Keratinocyte (primary cell): Measurements from ENCODE around the gene HCST. TPM values are rescaled to one million over a fixed set of nuclear protein-coding genes. Genes with fewer than 3 reads are reported as not detected.

Experiments
- DNase-seq: peaks from one replicate; pipeline ENCODE4 v3.0.0-alpha.2; 2011; ENCODE audit warnings: low read depth, missing footprints, low spot score
- FAIRE-seq: peaks from 2 replicates; lab custom pipeline; 2011; peaks lifted over from hg19 to GRCh38; lab: Jason Lieb, UNC
- H2AFZ ChIP-seq: 2 replicates; pipeline ENCODE4 v1.6.0; 2012; ENCODE audit warnings: low read length, control low read depth, inconsistent platforms; ENCODE audit not compliant: control insufficient read depth
- H3K27ac ChIP-seq: 2 replicates; pipeline ENCODE4 v1.5.1; 2011; ENCODE audit warnings: low read length; ENCODE audit not compliant: control insufficient read depth, insufficient read depth
- H3K27me3 ChIP-seq: 3 replicates; pipeline ENCODE4 v1.6.0; 2011; ENCODE audit warnings: low read length; ENCODE audit not compliant: control insufficient read depth, insufficient read depth; ENCODE audit errors: extremely low read depth
- H3K36me3 ChIP-seq, 2 experiments: 2 replicates in 1 of 2; 3 replicates in 1 of 2; pipeline ENCODE4 v1.5.1; 2011; ENCODE audit warnings: low read length in 2 of 2, mild to moderate bottlenecking in 1 of 2; ENCODE audit not compliant: control insufficient read depth in 2 of 2, insufficient read depth in 2 of 2; ENCODE audit errors: extremely low read depth in 1 of 2
- H3K4me1 ChIP-seq: 3 replicates; pipeline ENCODE4 v1.5.1; 2011; ENCODE audit warnings: low read length; ENCODE audit not compliant: control insufficient read depth, insufficient read depth; ENCODE audit errors: extremely low read depth
- H3K4me2 ChIP-seq: 3 replicates; pipeline ENCODE4 v1.6.0; 2011; ENCODE audit warnings: low read depth, low read length; ENCODE audit not compliant: control insufficient read depth, insufficient read depth; ENCODE audit errors: extremely low read depth
- H3K4me3 ChIP-seq, 3 experiments: fragments of 200-600 bp in 1 of 3; sonication (generic) in 1 of 3; 2 replicates in 2 of 3; 3 replicates in 1 of 3; pipeline ENCODE4 v1.5.1; 2011 to 2016; ENCODE audit warnings: low read length in 3 of 3, mild to moderate bottlenecking in 3 of 3, control low read depth in 2 of 3, inconsistent platforms in 1 of 3, low read depth in 1 of 3, mixed read lengths in 1 of 3, mixed run types in 1 of 3, moderate library complexity in 1 of 3; ENCODE audit not compliant: control insufficient read depth in 2 of 3, insufficient read depth in 2 of 3; ENCODE audit errors: extremely low read depth in 1 of 3
- H3K79me2 ChIP-seq: 2 replicates; pipeline ENCODE4 v1.6.0; 2012; ENCODE audit warnings: low read length; ENCODE audit not compliant: control insufficient read depth, insufficient read depth
- H3K9ac ChIP-seq: 3 replicates; pipeline ENCODE4 v1.6.0; 2011; ENCODE audit warnings: low read length; ENCODE audit not compliant: control insufficient read depth, insufficient read depth; ENCODE audit errors: extremely low read depth
- H3K9me1 ChIP-seq: 3 replicates; pipeline ENCODE4 v1.6.0; 2011; ENCODE audit warnings: low read length; ENCODE audit not compliant: control insufficient read depth, insufficient read depth; ENCODE audit errors: extremely low read depth
- H3K9me3 ChIP-seq: 2 replicates; pipeline ENCODE4 v1.5.1; 2012; ENCODE audit warnings: low read depth, low read length; ENCODE audit not compliant: control insufficient read depth
- H4K20me1 ChIP-seq: 3 replicates; pipeline ENCODE4 v1.6.0; 2011; ENCODE audit warnings: low read length; ENCODE audit not compliant: control insufficient read depth, insufficient read depth; ENCODE audit errors: extremely low read depth
- EZH2 ChIP-seq: IDR thresholded peaks from one replicate; pipeline ENCODE4 v1.6.1; 2012; ENCODE audit warnings: inconsistent platforms, mild to moderate bottlenecking, low read length, moderate library complexity
- dilution Hi-C: fragments of 300-500 bp; cut with MboI; formaldehyde crosslinking; loops from one replicate; pipeline ENCODE4 v1.7.0; 2020; ENCODE audit warnings: low sequenced_read_pairs; ENCODE audit not compliant: extremely low pct_ligation_motif_present
- polyA plus RNA-seq, 5 experiments: library from polyadenylated mRNA; depleted of rRNA in 3 of 5; stranded (reverse) in 3 of 5; stranded (forward) in 1 of 5; unstranded in 1 of 5; fragments of >200 nt; gene quantifications; 1 replicate in 1 of 5; 2 replicates in 3 of 5; 3 replicates in 1 of 5; pipeline versions ENCODE4 v1.2.1 to v1.2.3, GENCODE V29; 2011 to 2012; ENCODE audit warnings: missing spikeins in 2 of 5, low read depth in 1 of 5, low replicate concordance in 1 of 5
- TF ChIP-seq, protein P1 (sequence below), 3 experiments: IDR thresholded peaks in 1 of 3; conservative IDR thresholded peaks in 1 of 3; optimal IDR thresholded peaks in 1 of 3; 2 replicates in 2 of 3; 3 replicates in 1 of 3; pipeline versions ENCODE3 to v1.5.1; 2011; ENCODE audit warnings: low read length in 3 of 3, mild to moderate bottlenecking in 3 of 3, moderate library complexity in 2 of 3, control low read depth in 1 of 3, inconsistent platforms in 1 of 3; ENCODE audit not compliant: insufficient read depth in 2 of 3; ENCODE audit errors: extremely low read depth in 1 of 3

The HCST gene
- polyA plus RNA-seq, 1 donor (not counting 4 experiments of a cell fraction or from before 2014, with no cell fraction given): 0.25 TPM

- Histone ChIP-seq H3K9ac (no peak overlapping the region), H2AFZ (no peak overlapping the region), H3K9me1 (no peaks in the 10 kb centered on the region), H3K27ac (no peak overlapping the region), H3K36me3 (peaks cover 15 to 23% of the 10 kb centered on the region in 2 experiments), H3K4me2 (no peak overlapping the region), H3K4me3 (no peak overlapping the region), H3K4me1 (no peaks in the 10 kb centered on the region), H3K9me3 (no peaks in the 10 kb centered on the region), H3K27me3 (no peaks in the 10 kb centered on the region), H4K20me1 (no peaks in the 10 kb centered on the region), H3K79me2 (no peaks in the 10 kb centered on the region)
- dilution Hi-C loops: no loop called here
- DNase-seq (no peak), FAIRE-seq (no peak)
- no peak for TF ChIP-seq EZH2
- TF ChIP-seq, protein P1, sequence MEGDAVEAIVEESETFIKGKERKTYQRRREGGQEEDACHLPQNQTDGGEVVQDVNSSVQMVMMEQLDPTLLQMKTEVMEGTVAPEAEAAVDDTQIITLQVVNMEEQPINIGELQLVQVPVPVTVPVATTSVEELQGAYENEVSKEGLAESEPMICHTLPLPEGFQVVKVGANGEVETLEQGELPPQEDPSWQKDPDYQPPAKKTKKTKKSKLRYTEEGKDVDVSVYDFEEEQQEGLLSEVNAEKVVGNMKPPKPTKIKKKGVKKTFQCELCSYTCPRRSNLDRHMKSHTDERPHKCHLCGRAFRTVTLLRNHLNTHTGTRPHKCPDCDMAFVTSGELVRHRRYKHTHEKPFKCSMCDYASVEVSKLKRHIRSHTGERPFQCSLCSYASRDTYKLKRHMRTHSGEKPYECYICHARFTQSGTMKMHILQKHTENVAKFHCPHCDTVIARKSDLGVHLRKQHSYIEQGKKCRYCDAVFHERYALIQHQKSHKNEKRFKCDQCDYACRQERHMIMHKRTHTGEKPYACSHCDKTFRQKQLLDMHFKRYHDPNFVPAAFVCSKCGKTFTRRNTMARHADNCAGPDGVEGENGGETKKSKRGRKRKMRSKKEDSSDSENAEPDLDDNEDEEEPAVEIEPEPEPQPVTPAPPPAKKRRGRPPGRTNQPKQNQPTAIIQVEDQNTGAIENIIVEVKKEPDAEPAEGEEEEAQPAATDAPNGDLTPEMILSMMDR (optimal IDR thresholded peaks at IDR 0.05 in 1 of 3, IDR thresholded peaks at IDR 0.05 in 1 of 3, conservative IDR thresholded peaks at IDR 0.05 in 1 of 3; ENCODE audit: extremely low read depth in 1 of 3, insufficient read depth in 2 of 3, low read length in 3 of 3): no peak
Measured at GRCh38 chr19:35887197-35887596, 15.1 kb upstream of the HCST start.

GRCh38 chr19:35888398-35888797, 13.9 kb upstream of the HCST start:
- Histone ChIP-seq H4K20me1 (no peaks in the 10 kb centered on the region), H3K27me3 (no peaks in the 10 kb centered on the region), H2AFZ (no peak overlapping the region), H3K9me3 (no peaks in the 10 kb centered on the region), H3K4me1 (no peaks in the 10 kb centered on the region), H3K9ac (no peak overlapping the region), H3K79me2 (no peaks in the 10 kb centered on the region), H3K27ac (no peak overlapping the region), H3K9me1 (no peaks in the 10 kb centered on the region), H3K4me3 (no peak overlapping the region), H3K4me2 (no peak overlapping the region), H3K36me3 (peaks cover 15 to 28% of the 10 kb centered on the region in 2 experiments)
- no peak for TF ChIP-seq EZH2
- TF ChIP-seq, protein P1 (optimal IDR thresholded peaks at IDR 0.05 in 1 of 3, IDR thresholded peaks at IDR 0.05 in 1 of 3, conservative IDR thresholded peaks at IDR 0.05 in 1 of 3; ENCODE audit: extremely low read depth in 1 of 3, insufficient read depth in 2 of 3, low read length in 3 of 3): no peak
- FAIRE-seq: no peak
- dilution Hi-C loops: no loop called here
- no peak for DNase-seq
